Measurements from ENCODE around the gene TMEM121B.

GRCh38 chr22:17118342-17118741 is 2.8 kb downstream of the TMEM121B start:
- TF ChIP-seq, protein P1, sequence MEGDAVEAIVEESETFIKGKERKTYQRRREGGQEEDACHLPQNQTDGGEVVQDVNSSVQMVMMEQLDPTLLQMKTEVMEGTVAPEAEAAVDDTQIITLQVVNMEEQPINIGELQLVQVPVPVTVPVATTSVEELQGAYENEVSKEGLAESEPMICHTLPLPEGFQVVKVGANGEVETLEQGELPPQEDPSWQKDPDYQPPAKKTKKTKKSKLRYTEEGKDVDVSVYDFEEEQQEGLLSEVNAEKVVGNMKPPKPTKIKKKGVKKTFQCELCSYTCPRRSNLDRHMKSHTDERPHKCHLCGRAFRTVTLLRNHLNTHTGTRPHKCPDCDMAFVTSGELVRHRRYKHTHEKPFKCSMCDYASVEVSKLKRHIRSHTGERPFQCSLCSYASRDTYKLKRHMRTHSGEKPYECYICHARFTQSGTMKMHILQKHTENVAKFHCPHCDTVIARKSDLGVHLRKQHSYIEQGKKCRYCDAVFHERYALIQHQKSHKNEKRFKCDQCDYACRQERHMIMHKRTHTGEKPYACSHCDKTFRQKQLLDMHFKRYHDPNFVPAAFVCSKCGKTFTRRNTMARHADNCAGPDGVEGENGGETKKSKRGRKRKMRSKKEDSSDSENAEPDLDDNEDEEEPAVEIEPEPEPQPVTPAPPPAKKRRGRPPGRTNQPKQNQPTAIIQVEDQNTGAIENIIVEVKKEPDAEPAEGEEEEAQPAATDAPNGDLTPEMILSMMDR (IDR thresholded peaks at IDR 0.05; ENCODE audit: low read depth, low read length, missing input control) = no peak
- no peak for TF ChIP-seq MAX (IDR thresholded peaks at IDR 0.05)
- TF ChIP-seq RAD21 (IDR thresholded peaks at IDR 0.05) = no peak
- TF ChIP-seq TAF1 (conservative IDR thresholded peaks at IDR 0.05) = no peak
- TF ChIP-seq HNF4A (conservative IDR thresholded peaks at IDR 0.05) = no peak
- no peak for TF ChIP-seq JUND (IDR thresholded peaks at IDR 0.05)

All from liver (tissue), 3 donors.